Ovary (tissue), 9 donors: ENCODE data around the gene SUV39H1. TPM values are rescaled to one million over a fixed set of nuclear protein-coding genes. Genes with fewer than 3 reads are reported as not detected.

Source experiments
- DNase-seq, 5 donors: peaks; one replicate each; pipeline ENCODE4 v3.0.0-alpha.2; 2019 to 2020
- H3K27ac ChIP-seq, 2 donors: fragments of 200-600 bp; one replicate each; pipeline versions ENCODE4 v1.5.1 to v1.8.0; 2019 to 2022
- H3K27me3 ChIP-seq: fragments of 200-600 bp; one replicate; pipeline ENCODE4 v1.8.0; 2022
- H3K36me3 ChIP-seq: fragments of 200-600 bp; sonication (generic); one replicate; pipeline ENCODE4 v1.5.1; 2019
- H3K4me1 ChIP-seq: one replicate; pipeline ENCODE4 v1.8.1; 2013; ENCODE audit warnings: mild to moderate bottlenecking, moderate library complexity; ENCODE audit not compliant: insufficient read depth
- H3K4me3 ChIP-seq: fragments of 200-600 bp; sonication (generic); one replicate; pipeline ENCODE4 v1.5.1; 2017
- H3K9me3 ChIP-seq, 2 donors: fragments of 200-600 bp in 1 of 2; sonication (generic) in 1 of 2; one replicate each; pipeline versions ENCODE4 v1.5.1 to v1.8.1; 2013 to 2019; ENCODE audit warnings: mild to moderate bottlenecking in 1 of 2, moderate library complexity in 1 of 2
- EP300 ChIP-seq: sonication (generic); formaldehyde crosslinking; IDR thresholded peaks from one replicate; pipeline ENCODE4 v1.6.1; 2017; ENCODE audit warnings: antibody characterized with exemption
- POLR2A ChIP-seq: fragments of 450-650 bp; IDR thresholded peaks from one replicate; pipeline ENCODE4 v1.6.1; 2017; ENCODE audit warnings: antibody characterized with exemption, mild to moderate bottlenecking, moderate library complexity
- WGBS, 3 donors: extraction: QIAGEN DNeasy Blood & Tissue Kit in 1 of 3; methylation state at CpG; one replicate each; pipeline versions ENCODE4 v1.1.5 to v1.1.7; 2013 to 2017; 5-methylcytosine and 5-hydroxymethylcytosine counted together
- intact Hi-C, 4 donors: fragments of 100-400 bp; cut with DNase I; formaldehyde crosslinking; loops; one replicate each; pipeline versions ENCODE4 v1.11.0 to v1.15.1; 2022 to 2023
- polyA plus RNA-seq, 2 donors: library from polyadenylated mRNA; stranded (reverse); fragments of 200-250 nt in 1 of 2; fragments of 350-450 nt in 1 of 2; fragmentation: Illumina TruSeq in 1 of 2; extraction: RNeasy Lipid Tissue Mini Kit (QIAGEN cat#74804) in 1 of 2; gene quantifications; one replicate each; pipeline ENCODE4 v1.2.3, GENCODE V29; 2013 to 2014
- total RNA-seq, 7 donors: library from RNA; depleted of rRNA in 2 of 7; stranded (reverse); fragments of >200 nt in 2 of 7; fragmentation: NEBNext Ultra II Directional in 3 of 7; extraction: Animal tissue kit (Norgen Biotek cat#: 25700) in 3 of 7; gene quantifications; one replicate each; pipeline versions ENCODE4 v1.1.0 to v1.2.4, GENCODE V29; 2016 to 2023
- TF ChIP-seq, protein P1 (sequence below), 3 donors: fragments of 450-650 bp in 2 of 3; fragments of 200-600 bp in 1 of 3; IDR thresholded peaks; one replicate each; pipeline versions ENCODE4 v1.5.1 to v1.8.0; 2016 to 2022; ENCODE audit warnings: antibody characterized with exemption in 3 of 3, mild to moderate bottlenecking in 1 of 3
- donor health status: DM: no; HTN: no; CAD: no; lungs with moderate emphysema.
- donor health status: DM: no; HTN: no; CAD: no.
- donor health status: Bipolar disorder and iron deficiency.
- donor health status: DM: yes; HTN: yes; CAD: no.
- donor health status: DM: no; HTN: no; CAD: no.
- donor health status: DM: yes; HTN: yes; CAD: no.

SUV39H1 gene
- total and polyA plus RNA-seq, 9 donors = 3.2 to 7.7 (median 5.2) TPM

DNA sequence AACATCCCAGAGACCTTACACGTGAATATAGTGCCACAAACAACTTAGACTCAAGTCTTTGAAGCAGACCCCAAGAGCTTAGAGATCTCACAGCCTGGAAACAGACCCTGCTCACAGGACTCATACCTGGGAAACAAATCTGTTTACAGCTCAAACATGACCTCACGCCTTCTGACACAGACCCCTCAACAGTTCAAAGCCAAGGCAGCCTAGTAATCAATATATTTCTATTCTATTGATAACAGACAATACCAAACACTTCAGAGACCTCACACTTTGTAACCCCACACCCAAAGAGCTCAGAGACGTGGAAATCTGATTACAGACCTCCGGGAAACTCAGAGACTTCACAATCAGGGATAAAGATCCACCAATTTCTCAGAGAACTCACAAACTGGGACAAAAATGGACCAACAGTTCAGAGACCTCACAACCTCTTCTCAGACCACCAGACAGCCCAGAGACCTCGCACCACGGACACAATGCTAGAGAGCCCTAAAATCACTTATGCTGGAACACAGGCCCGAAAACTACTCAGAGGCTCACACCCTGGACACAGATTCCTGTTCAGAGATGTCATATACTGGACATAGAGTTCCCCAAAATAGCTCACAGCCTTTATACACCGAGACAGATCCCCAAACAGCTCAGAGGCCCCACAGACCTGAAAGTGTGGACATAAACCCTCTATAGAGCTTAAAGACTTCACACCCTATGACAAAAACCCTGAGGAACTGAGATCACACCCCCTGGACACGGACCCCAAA lies 14.8 kb downstream of the SUV39H1 start:
- H3K4me1 ChIP-seq = no peaks in the 10 kb centered on the region
- intact Hi-C loops = no loop called here
- H3K4me3 ChIP-seq = no peak overlapping the region
- H3K27ac ChIP-seq = no peak overlapping the region
- TF ChIP-seq POLR2A (no peak), EP300 (no peak)
- TF ChIP-seq, protein P1, sequence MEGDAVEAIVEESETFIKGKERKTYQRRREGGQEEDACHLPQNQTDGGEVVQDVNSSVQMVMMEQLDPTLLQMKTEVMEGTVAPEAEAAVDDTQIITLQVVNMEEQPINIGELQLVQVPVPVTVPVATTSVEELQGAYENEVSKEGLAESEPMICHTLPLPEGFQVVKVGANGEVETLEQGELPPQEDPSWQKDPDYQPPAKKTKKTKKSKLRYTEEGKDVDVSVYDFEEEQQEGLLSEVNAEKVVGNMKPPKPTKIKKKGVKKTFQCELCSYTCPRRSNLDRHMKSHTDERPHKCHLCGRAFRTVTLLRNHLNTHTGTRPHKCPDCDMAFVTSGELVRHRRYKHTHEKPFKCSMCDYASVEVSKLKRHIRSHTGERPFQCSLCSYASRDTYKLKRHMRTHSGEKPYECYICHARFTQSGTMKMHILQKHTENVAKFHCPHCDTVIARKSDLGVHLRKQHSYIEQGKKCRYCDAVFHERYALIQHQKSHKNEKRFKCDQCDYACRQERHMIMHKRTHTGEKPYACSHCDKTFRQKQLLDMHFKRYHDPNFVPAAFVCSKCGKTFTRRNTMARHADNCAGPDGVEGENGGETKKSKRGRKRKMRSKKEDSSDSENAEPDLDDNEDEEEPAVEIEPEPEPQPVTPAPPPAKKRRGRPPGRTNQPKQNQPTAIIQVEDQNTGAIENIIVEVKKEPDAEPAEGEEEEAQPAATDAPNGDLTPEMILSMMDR (IDR thresholded peaks at IDR 0.05) = no peak
- no peaks in the 10 kb centered on the region for H3K9me3 ChIP-seq
- no peaks in the 10 kb centered on the region for H3K27me3 ChIP-seq
- H3K36me3 ChIP-seq = no peaks in the 10 kb centered on the region
- DNase-seq = no peak
- WGBS, 3 donors = 68 to 76% (median 72%) methylated on average over 9 of the region's 9 CpGs

DNA sequence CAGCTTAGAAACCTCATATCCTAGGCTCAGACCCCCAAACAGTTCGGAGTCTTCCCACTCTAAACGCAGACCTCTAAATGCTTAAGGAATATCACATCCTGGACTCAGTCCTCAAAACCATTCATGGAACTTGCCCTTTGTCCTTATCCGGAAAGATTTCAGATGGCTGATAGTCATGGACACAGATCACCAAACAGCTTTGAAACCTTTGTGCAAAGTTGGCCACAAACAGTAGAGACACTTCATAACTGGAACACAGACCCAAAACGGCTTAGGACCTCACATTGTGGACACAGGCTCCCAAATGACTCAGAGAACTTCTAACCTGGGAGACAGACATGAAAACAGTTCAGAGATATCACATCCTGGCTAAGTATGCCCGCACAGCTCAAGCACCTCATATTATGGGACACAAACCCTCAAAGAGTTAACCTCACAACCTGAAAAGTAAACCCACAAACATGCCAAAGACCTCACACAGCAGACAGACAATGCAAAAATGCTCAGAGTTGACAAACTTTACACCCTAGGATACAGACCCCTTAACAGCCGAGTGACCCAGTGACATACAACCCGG lies 15.5 kb downstream of the SUV39H1 start:
- 72 to 74% (median 73%) methylated on average over 6 to 7 of the region's 7 CpGs for WGBS, 3 donors
- TF ChIP-seq EP300 (no peak), POLR2A (no peak)
- TF ChIP-seq, protein P1 (IDR thresholded peaks at IDR 0.05) = no peak
- Histone ChIP-seq H3K27ac (no peak overlapping the region), H3K36me3 (no peaks in the 10 kb centered on the region), H3K27me3 (no peaks in the 10 kb centered on the region), H3K9me3 (no peaks in the 10 kb centered on the region), H3K4me1 (no peaks in the 10 kb centered on the region), H3K4me3 (no peak overlapping the region)
- DNase-seq = no peak
- intact Hi-C loops = no loop called here

DNA sequence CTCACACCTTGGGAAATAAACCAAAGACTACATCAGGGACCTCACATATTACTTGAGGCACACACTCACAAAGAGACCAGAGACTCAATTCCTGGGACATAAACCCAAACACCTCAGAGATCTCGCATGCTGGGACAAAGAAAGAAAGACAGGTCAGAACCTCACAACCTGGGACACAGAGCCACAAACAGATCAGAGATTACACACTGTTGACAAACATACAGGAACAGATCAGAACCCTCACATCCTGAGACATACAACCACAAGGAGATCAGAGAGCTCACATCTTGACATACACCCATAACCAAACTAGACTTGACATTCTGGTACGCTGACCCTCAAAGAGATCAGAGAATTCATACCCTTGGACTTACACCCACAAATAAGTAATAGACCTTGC lies 17.3 kb downstream of the SUV39H1 start:
- Histone ChIP-seq H3K36me3 (no peaks in the 10 kb centered on the region), H3K4me1 (no peaks in the 10 kb centered on the region), H3K27me3 (no peaks in the 10 kb centered on the region), H3K4me3 (no peak overlapping the region), H3K27ac (no peak overlapping the region), H3K9me3 (no peaks in the 10 kb centered on the region)
- WGBS, 3 donors = 79 to 89% (median 84%) methylated on average over 2 of the region's 2 CpGs
- DNase-seq = no peak
- intact Hi-C loops = no loop called here
- TF ChIP-seq POLR2A (no peak), EP300 (no peak)
- TF ChIP-seq, protein P1 (IDR thresholded peaks at IDR 0.05) = no peak

DNA sequence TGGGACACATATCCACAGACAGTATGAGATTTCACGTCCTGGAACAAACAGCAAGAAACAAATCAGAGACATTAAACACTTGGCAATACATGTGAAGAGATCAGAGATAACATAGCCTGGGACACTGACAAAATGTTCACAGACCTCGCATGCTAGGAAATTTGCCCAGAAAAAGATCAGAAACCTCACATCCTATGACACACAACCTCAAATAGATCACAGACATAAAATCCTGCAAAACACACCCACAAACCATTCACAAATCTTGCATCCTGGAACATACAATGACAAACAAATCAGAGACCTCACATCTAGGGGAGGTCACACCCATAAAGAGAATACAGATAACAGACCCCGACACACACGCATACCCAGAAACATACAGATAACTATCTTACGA lies 18.0 kb downstream of the SUV39H1 start:
- no peak for DNase-seq
- Histone ChIP-seq H3K9me3 (no peaks in the 10 kb centered on the region), H3K4me1 (no peaks in the 10 kb centered on the region), H3K4me3 (no peak overlapping the region), H3K36me3 (no peaks in the 10 kb centered on the region), H3K27ac (no peak overlapping the region), H3K27me3 (no peaks in the 10 kb centered on the region)
- TF ChIP-seq POLR2A (no peak), EP300 (no peak)
- TF ChIP-seq, protein P1 (IDR thresholded peaks at IDR 0.05) = no peak
- intact Hi-C loops = no loop called here
- 56 to 58% (median 57%) methylated on average over 5 of the region's 5 CpGs for WGBS, 3 donors
